ENCODE measurements around the gene GABRR2. TPM values are rescaled to one million over a fixed set of nuclear protein-coding genes. Genes with fewer than 3 reads are reported as not detected.

Gene GABRR2
- total and polyA plus RNA-seq, 2 experiments from 2014 or later = 0.87 to 0.94 TPM

DNA sequence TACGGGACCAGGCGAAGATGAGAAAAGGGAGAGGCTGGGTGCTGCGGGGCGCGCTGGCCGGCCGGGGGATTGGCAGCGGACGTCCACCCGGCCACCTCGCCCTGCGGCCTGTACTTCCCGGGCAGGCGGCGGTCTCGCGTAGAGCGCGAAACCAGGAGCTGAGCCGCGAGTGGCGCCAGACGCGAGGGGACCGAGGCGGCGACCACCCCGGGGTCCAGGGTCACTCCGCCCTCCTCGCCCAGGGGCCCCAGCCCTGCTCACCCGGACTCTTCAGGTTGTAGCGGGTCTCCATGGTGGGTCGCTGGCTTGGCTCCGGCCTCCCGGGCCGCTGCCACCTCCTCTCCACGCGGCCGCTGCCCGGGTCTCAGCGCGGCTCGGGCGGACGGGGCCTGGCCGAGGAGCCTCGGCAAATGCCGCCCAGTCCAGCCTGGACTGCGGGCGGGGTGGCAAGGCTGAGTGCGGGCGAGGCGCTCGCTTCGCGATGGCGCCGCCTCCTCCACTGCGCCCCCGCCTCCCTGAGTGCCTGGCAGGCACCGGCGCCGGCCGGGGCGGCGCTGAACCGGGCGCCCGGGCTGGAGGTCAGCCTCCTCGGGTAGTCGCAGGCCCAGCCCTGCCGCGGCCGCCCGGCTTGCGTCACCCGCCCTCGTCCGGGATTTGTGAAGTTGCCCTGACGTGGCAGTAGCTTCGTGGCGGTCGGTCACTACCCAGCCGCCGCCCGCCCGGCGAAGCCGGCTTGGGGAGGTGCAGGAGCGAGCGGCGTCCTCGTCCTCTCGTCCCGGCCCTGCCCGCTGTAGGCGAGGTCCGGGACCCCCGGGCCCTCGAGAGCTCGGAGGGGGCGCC, 37.4 kb upstream of the GABRR2 start, which contains the start of gene UBE2J1:
TSS of gene UBE2J1 (minus strand) at position 445 of the 840 bp plus-strand sequence. CDS start at position 292, 153 bp downstream.
- peak within 1 kb of the TSS; percentile 89 for H3K4me2 ChIP-seq
- peaks cover 28% of the 10 kb centered on the region for H3K4me1 ChIP-seq (ENCODE audit: insufficient read depth)
- H3K9me3 ChIP-seq (ENCODE audit: low read depth) = no peaks in the 10 kb centered on the region
- peaks cover 45% of the 10 kb centered on the region for H3K79me2 ChIP-seq
- peak; percentile 96 for DNase-seq (ENCODE audit: low spot score)
- under 1% methylated on average over 83 of the region's 102 CpGs for WGBS (ENCODE audit: low lambda C conversion rate, missing lambda C conversion rate)
- no peaks in the 10 kb centered on the region for H3K27me3 ChIP-seq
- H3K36me3 ChIP-seq (replicated peaks; ENCODE audit: insufficient read depth, low read depth) = no peaks in the 10 kb centered on the region
- H3K27ac ChIP-seq = peak within 1 kb of the TSS; percentile 99
- peaks cover 38% of the 10 kb centered on the region for H4K20me1 ChIP-seq (ENCODE audit: insufficient read depth, poor library complexity, severe bottlenecking)
- peak within 1 kb of the TSS; percentile 90 for H3K4me3 ChIP-seq
- TF ChIP-seq, protein P1, sequence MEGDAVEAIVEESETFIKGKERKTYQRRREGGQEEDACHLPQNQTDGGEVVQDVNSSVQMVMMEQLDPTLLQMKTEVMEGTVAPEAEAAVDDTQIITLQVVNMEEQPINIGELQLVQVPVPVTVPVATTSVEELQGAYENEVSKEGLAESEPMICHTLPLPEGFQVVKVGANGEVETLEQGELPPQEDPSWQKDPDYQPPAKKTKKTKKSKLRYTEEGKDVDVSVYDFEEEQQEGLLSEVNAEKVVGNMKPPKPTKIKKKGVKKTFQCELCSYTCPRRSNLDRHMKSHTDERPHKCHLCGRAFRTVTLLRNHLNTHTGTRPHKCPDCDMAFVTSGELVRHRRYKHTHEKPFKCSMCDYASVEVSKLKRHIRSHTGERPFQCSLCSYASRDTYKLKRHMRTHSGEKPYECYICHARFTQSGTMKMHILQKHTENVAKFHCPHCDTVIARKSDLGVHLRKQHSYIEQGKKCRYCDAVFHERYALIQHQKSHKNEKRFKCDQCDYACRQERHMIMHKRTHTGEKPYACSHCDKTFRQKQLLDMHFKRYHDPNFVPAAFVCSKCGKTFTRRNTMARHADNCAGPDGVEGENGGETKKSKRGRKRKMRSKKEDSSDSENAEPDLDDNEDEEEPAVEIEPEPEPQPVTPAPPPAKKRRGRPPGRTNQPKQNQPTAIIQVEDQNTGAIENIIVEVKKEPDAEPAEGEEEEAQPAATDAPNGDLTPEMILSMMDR (IDR thresholded peaks at IDR 0.05; ENCODE audit: poor library complexity) = no peak
- TF ChIP-seq EZH2phosphoT487 (IDR thresholded peaks at IDR 0.05; ENCODE audit: low read depth, severe bottlenecking, unreplicated experiment) (no peak), EZH2 (IDR thresholded peaks at IDR 0.05; ENCODE audit: borderline replicate concordance) (no peak)
- H3K9me2 ChIP-seq (replicated peaks; ENCODE audit: insufficient read depth) = no peaks in the 10 kb centered on the region
- H2AFZ ChIP-seq = peak within 1 kb of the TSS; percentile 80

DNA sequence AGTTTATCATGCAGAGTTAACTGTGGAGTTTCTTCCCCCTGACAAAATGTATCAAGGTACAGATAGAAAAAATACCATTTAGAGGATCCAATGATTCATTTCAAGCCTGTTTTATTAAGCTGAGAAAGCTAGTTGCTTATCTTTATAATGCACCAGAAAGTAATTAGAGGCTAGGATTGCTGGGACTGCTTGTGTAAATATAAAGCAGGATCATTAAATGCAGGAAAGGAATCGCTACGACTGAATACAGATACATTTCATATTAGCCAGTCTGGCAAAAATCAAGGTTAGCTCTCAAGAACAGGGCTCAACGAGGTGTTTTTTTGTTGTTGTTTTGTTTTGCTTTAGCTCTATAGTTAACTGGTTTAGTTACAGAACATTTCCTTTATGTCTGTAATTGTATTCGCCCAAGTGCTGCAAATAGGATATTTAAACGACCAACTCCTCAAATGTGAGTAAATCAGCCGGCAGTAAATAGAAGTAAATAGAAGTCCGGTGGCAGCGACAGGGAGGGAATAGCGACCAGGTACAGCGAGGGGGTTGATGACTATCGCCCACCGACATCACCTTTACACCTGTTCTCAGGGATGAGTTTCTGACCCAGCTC, 36.7 kb upstream of the GABRR2 start:
- Histone ChIP-seq H3K27me3 (no peaks in the 10 kb centered on the region), H2AFZ (peak overlapping the region; percentile 80), H3K36me3 (replicated peaks; ENCODE audit: insufficient read depth, low read depth) (no peaks in the 10 kb centered on the region), H3K9me2 (replicated peaks; ENCODE audit: insufficient read depth) (no peaks in the 10 kb centered on the region), H3K4me1 (ENCODE audit: insufficient read depth) (peaks cover 30% of the 10 kb centered on the region), H3K4me3 (peak overlapping the region; percentile 90), H3K9me3 (ENCODE audit: low read depth) (no peaks in the 10 kb centered on the region), H3K27ac (peak overlapping the region; percentile 99), H3K79me2 (peaks cover 52% of the 10 kb centered on the region), H4K20me1 (ENCODE audit: insufficient read depth, poor library complexity, severe bottlenecking) (peaks cover 45% of the 10 kb centered on the region), H3K4me2 (peak overlapping the region; percentile 89)
- peak; percentile 32 for DNase-seq (ENCODE audit: low spot score)
- 3% methylated on average over 12 of the region's 12 CpGs for WGBS (ENCODE audit: low lambda C conversion rate, missing lambda C conversion rate)
- TF ChIP-seq EZH2 (IDR thresholded peaks at IDR 0.05; ENCODE audit: borderline replicate concordance) = no peak
- TF ChIP-seq EZH2phosphoT487 (IDR thresholded peaks at IDR 0.05; ENCODE audit: low read depth, severe bottlenecking, unreplicated experiment) = no peak
- TF ChIP-seq, protein P1 (IDR thresholded peaks at IDR 0.05; ENCODE audit: poor library complexity) = no peak

DNA sequence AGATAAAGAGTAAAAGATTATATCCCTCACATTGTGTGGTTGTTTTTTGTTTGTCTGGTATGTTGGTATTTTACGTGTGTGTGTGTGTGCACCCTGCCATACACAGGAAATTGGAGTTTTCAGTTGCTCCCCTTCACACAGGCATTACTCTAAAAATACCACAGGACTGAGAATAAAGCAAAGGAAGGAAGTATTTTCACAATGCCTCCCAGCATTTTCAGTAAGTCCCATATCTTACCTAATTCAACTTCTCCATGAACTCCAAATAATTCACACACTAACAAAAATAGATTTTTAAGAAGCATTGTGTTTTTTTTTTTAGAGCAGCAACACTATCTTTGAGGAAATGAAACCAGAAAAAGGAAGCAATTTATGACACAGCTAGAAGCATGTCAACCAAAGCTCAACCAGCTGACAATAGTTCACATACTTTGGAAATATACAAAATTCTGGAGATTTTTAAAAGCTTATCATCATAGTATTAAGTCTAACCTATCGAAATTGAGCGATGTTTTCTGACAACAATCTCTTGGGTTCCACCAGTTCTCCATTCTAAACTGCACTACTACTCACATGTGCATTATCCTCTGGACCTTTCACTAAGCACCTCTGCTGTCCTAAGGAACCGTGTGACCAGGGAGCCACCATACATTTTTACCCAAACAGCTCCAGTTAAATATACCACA, 35.3 kb upstream of the GABRR2 start:
- Histone ChIP-seq H3K4me2 (peak overlapping the region; percentile 89), H3K79me2 (peaks cover 65% of the 10 kb centered on the region), H3K4me1 (ENCODE audit: insufficient read depth) (peaks cover 30% of the 10 kb centered on the region), H3K9me2 (replicated peaks; ENCODE audit: insufficient read depth) (no peaks in the 10 kb centered on the region), H2AFZ (no peak overlapping the region), H3K27ac (peak overlapping the region; percentile 3), H3K36me3 (replicated peaks; ENCODE audit: insufficient read depth, low read depth) (no peaks in the 10 kb centered on the region), H4K20me1 (ENCODE audit: insufficient read depth, poor library complexity, severe bottlenecking) (peaks cover 56% of the 10 kb centered on the region), H3K27me3 (no peaks in the 10 kb centered on the region), H3K9me3 (ENCODE audit: low read depth) (no peaks in the 10 kb centered on the region), H3K4me3 (no peak overlapping the region)
- no peak for DNase-seq (ENCODE audit: low spot score)
- 61% methylated on average over 4 of the region's 4 CpGs for WGBS (ENCODE audit: low lambda C conversion rate, missing lambda C conversion rate)
- TF ChIP-seq, protein P1 (IDR thresholded peaks at IDR 0.05; ENCODE audit: poor library complexity) = no peak
- TF ChIP-seq EZH2phosphoT487 (IDR thresholded peaks at IDR 0.05; ENCODE audit: low read depth, severe bottlenecking, unreplicated experiment) (no peak), EZH2 (IDR thresholded peaks at IDR 0.05; ENCODE audit: borderline replicate concordance) (no peak)
